Head of caudate nucleus (tissue), 42 donors: ENCODE data around the gene NFIX.

Experiments
- DNase-seq, 42 donors: peaks; one replicate each; pipeline versions ENCODE4 v3.0.0 to v3.0.0-alpha.2; 2020 to 2021; ENCODE audit warnings: mixed read lengths in 7 of 42
- intact Hi-C: fragments of 100-400 bp; cut with DNase I; formaldehyde crosslinking; loops from one replicate; pipeline ENCODE4 v1.15.0; 2022

NFIX gene

GRCh38 chr19:13072188-13072908, 77.1 kb downstream of the NFIX start:
- DNase-seq, result peak; percentile 85 to 99 (median 95)
- intact Hi-C loops, result loop anchor here (5.0 kb wide), 1 partner anchor 40 kb away; no protein-coding TSS in a partner anchor

DNA sequence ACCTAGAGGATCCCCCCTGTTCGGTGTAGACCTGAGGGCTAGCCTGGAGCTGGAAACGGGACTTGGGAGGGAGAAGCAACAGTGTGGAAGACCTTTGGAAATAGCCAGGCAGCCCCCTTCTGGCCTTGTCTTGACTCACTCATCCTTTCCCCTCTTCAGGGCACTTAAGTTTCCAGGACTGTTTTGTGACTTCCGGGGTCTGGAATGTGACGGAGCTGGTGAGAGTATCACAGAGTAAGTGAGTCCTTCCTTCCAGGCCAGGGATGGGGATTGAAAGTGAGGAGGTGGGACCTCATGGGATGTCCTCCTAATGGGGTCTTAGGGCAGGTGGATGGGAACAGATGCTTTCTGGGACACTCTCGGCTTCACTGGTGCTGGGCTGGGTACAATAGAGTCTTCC, 78.0 kb downstream of the NFIX start:
- intact Hi-C loops, result loop anchor here (5.0 kb wide), 1 partner anchor 41 kb away; no protein-coding TSS in a partner anchor
- no peak for DNase-seq

DNA sequence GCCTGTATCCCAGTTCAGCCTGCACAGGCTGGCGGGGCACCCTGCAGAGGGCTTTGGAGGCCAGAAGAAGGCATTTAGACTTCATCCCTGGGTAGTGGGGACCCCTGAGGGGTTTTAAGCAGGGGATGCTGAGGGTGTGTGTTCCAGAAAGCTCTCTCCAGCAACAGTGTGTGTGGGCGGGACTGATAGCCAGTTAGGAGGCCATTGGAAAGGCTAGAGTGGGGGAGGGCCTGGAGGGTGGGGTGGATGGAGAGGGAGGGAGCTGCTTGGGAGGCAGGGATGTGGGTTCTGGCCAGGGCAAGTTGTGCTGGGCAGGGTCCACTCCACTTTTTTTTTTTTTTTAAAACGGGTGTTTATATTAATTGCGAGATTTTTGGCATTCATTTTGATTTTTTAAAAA, 79.1 kb downstream of the NFIX start:
- intact Hi-C loops, result loop anchor here (5.0 kb wide), 1 partner anchor 42 kb away; no protein-coding TSS in a partner anchor

DNA sequence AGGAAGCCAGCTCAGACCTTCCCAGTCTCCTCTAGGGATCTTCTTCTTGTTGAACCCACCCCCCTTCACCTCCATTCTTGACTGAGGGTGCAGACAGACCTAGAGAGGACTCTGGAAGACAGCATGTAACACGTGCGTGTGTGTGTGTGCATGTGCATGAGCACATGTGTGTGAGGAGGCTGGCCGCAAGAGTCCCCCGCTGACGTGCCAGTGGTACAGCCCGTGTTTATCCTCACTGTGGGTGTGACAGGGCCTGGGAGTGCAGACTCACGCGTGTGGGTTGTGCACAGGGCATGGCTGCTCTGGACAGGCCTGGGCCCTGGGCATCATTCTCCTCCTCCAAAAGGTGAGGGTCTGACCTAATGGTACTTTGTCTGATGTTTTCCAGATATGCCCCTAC, 81.0 kb downstream of the NFIX start:
- no peak for DNase-seq
- intact Hi-C loops, result no loop called here

More for the DNA sequence above, 79.1 kb downstream of the NFIX start:
- DNase-seq, result no peak

- peak in 17 of 42 donors; percentile 44 to 79 (median 64) for DNase-seq
- intact Hi-C loops, result no loop called here
These were observed 81.5 kb downstream of the NFIX start for GRCh38 chr19:13076787-13077186.

DNA sequence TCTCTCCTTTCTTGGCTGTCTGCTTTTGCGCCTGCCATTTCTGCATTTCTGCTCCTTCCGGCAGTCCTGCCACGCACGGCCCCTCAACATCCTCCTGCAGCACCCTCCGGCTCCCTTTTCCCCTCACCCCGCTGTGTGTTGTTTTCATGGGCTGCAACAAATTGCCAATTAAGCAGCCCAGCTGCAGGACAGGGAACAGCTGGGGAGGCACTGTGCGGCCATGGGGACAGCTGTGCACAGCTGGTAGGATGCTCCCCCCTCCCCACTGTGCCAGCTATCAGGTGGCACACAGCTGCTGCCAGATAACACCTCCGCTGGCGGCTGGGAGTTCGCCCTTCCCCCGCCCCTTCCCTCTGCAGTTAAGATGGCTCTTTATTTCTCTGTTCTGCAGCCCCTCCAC, 82.0 kb downstream of the NFIX start:
- intact Hi-C loops, result no loop called here
- peak in 37 of 42 donors; percentile 46 to 86 (median 73) for DNase-seq

GRCh38 chr19:13078381-13078780, 83.1 kb downstream of the NFIX start:
- intact Hi-C loops, result no loop called here
- DNase-seq, result no peak

GRCh38 chr19:13078897-13079541, 83.7 kb downstream of the NFIX start:
- intact Hi-C loops, result no loop called here
- DNase-seq, result no peak

DNA sequence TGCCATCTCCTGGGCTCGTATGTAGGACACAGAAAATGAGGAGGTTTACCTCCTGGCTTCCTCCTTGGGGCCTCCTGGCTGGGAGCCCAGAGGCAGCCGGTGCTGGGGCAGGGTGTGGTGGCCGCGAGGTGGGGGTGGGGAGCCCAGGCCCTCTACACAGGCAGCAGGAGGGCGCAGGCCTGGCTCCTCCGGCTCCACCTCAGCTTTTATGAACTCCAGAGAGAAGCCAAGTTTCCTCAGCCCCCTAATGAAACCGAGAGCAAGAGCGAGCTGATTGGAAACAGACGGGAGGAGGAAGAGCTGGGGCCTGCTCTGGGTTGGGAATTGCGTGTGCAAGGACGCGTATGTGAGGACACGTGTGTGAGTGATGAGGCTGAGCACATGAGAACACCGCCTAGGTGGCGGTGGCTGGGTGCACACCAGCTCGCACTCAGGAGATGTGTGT, 84.3 kb downstream of the NFIX start:
- no peak for DNase-seq
- intact Hi-C loops, result no loop called here

- DNase-seq, result peak in 23 of 42 donors; percentile 39 to 81 (median 64)
- intact Hi-C loops, result no loop called here
These were observed 87.1 kb downstream of the NFIX start for GRCh38 chr19:13082192-13083007.

DNA sequence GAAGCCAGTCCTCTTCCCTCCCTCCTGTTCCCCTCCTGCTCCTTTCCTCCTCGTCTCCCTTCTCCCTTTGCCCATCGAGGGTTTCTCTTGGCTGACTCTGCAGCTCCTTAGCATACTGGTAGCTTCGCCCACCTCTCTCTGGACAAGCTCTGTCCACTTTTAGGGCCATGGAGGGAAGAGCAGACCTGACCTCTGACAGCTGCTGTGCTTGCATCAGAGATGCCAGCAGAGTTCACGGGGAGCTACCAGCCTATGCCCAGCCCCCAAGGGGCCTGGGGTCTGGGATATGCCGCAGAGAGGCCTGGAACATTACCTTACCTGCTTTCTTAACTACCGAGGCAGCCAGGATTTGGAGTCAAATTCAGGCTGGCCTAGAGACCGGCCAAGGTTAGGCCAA, 87.7 kb downstream of the NFIX start:
- intact Hi-C loops, result no loop called here
- no peak for DNase-seq

DNA sequence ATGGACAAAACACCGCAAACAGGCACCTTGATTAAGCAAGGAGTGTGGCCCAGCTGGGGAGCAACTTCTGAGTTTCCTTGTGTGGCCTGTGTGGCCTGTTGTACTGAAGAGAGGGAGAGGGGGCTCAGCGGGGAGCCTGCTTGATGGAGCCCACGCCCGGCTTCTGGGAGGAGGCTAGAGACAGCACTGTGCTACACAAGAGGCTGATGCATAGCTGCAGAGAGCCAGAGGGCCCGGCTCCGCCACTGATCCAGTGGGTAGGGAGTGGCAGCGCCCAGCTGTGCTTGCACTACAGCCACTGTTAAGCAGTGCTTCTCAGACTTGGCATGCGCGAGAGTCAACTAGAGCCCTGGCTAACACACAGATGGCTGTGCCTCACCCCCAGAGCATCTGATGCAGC, 88.4 kb downstream of the NFIX start:
- intact Hi-C loops, result no loop called here
- DNase-seq, result peak in 29 of 42 donors; percentile 42 to 81 (median 67)

DNA sequence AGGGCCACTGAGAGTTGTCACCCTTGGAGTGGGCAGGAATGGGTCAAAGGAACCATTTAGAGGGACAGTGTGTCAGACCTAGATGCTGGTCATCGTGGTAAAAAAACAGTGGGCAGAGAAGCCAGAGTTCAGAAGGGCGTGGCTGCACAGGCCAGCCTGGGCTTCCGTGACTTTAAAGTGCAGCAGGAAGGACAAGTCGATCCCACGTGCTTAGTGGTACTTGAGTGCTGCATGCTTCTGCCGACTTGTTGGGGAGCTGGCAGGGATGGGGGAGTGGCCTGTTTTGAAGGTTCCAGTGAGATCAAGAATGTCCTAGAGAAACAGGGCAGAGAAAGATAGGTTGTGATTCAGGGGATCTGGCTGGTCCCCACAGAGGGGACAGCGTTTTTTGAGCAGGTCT, 90.4 kb downstream of the NFIX start:
- intact Hi-C loops, result no loop called here
- no peak for DNase-seq

DNA sequence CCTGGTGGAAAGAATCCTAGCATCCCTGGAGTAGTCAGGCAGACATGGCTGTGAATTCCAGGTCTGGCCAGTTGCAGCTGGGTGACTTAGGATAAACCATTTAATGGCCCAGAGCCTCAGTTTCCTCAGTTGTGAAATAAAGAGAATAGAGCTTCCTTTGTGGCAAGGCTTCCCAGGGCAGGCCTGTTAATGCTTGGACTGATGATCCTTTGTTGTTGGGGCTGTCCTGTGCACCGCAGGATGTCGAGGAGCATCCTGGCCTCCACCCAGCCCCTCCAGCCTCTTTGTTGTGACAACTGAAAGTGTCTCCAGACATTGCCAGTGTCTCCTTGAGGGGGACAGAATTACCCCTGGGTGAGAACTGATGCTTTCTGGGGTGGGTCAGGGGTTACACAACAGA, 91.1 kb downstream of the NFIX start:
- intact Hi-C loops, result no loop called here
- DNase-seq, result no peak

- no peak for DNase-seq
- intact Hi-C loops, result no loop called here
These were observed 92.0 kb downstream of the NFIX start for GRCh38 chr19:13087295-13087694.

DNA sequence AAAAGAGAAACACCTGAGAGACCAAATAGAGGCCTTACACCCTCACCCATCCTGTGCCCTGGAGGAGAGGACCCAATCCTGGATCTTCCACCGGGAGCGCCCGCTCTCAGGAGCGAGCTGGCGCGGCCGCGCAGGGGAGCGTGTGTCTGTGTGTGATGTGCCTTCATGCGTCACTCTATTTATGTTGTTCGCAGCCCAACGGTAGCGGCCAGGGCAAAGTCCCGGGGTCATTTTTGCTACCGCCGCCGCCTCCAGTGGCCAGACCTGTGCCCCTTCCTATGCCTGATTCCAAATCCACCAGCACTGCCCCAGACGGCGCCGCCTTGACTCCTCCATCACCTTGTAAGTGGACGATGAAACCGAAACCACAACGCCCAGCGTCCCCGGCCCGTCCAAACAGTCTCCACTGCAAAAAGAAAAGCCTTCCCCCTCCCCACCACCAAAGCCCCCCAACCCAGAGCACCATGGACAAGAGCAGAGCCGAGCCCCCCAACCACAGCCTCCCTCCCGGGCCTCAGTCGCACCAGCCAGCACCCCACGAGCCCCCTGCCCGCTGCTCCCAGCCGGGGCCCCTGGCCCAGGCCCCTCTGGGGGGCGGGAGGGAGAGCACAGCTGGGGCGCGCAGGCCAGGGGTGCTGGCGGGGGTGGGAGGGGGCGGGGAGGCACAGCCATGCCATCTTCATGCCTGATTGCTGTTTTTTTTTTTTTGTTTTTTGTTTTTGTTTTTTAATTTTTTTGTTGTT, 92.7 kb downstream of the NFIX start:
- no peak for DNase-seq
- intact Hi-C loops, result no loop called here

DNA sequence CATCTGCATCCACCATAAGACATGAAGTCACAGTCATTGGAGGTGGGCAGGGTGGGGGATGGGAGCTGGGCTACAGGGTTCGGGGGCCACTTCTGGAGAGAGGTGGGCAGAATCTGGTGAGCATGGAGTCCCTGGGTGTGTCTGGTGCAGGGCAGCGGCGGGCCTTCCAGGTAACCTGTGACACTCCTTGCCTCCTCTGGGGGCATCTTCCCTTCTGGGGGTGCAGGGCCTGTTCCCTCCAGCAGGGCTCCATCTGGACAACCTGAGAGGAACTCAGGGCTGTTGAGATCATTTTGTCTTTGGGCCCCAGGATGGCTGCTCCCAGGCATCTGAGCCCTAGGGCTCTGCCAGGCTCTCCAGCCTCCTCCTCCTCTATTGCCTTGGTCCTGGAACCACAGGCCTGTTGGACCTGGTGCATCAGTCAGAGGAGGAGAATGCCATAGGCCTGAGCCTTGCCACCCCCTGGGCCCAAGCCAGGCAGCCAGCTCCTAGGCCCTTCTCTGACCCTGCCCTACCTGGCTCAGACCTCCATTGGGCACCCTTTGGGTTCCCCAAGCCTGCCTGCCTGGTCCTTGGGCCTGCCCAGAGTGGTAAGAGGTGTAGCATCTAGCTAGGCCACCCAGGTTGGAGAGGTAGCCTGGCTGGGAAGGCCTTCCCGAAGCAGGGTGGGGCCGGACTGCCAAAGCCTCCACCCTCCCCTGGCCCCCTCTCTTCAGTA, 94.0 kb downstream of the NFIX start:
- no peak for DNase-seq
- intact Hi-C loops, result no loop called here

DNA sequence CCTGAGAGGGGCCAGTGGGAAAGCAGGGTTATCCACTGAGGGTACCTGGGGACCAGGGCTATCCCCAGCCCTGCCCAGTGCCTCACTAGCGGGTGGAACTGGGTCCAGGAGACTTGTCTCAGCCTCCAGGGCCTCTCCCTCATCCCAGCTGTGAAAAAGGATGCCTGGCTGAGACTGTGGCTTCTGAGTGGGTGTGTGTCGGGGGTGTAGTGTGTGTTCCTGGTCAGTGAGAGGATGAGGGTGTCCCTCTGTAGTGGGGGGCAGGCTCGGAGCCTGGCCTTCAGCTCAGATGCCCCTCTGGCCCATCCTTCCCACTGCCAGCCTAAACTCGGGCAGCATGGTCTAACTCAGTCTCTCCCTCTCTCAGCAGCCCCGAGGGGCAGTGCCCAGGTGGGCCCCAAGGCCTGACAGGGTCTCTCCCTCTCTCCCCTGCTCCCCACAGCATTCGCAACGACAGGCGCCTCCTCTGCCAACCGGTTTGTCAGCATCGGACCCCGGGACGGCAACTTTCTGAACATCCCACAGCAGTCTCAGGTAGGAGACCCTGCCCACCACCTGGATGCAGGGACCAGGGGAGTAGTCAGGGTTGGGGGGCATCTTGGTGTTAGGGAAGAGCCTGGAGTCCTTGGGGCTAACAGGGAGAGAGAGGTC, 94.7 kb downstream of the NFIX start:
- intact Hi-C loops, result loop anchor here (5.0 kb wide), 1 partner anchor 108 kb away; no protein-coding TSS in a partner anchor

More for the DNA sequence above, 94.7 kb downstream of the NFIX start:
- no peak for DNase-seq
